Ovary (tissue), 9 donors: ENCODE measurements around the gene IFNB1. TPM values are rescaled to one million over a fixed set of nuclear protein-coding genes. Genes with fewer than 3 reads are reported as not detected.

Experiments used
- DNase-seq, 5 donors: peaks; one replicate each; pipeline ENCODE4 v3.0.0-alpha.2; 2019 to 2020
- H3K27ac ChIP-seq, 2 donors: fragments of 200-600 bp; one replicate each; pipeline versions ENCODE4 v1.5.1 to v1.8.0; 2019 to 2022
- H3K27me3 ChIP-seq: fragments of 200-600 bp; one replicate; pipeline ENCODE4 v1.8.0; 2022
- H3K36me3 ChIP-seq: fragments of 200-600 bp; sonication (generic); one replicate; pipeline ENCODE4 v1.5.1; 2019
- H3K4me1 ChIP-seq: one replicate; pipeline ENCODE4 v1.8.1; 2013; ENCODE audit warnings: mild to moderate bottlenecking, moderate library complexity; ENCODE audit not compliant: insufficient read depth
- H3K4me3 ChIP-seq: fragments of 200-600 bp; sonication (generic); one replicate; pipeline ENCODE4 v1.5.1; 2017
- H3K9me3 ChIP-seq, 2 donors: fragments of 200-600 bp in 1 of 2; sonication (generic) in 1 of 2; one replicate each; pipeline versions ENCODE4 v1.5.1 to v1.8.1; 2013 to 2019; ENCODE audit warnings: mild to moderate bottlenecking in 1 of 2, moderate library complexity in 1 of 2
- CTCF ChIP-seq, 3 donors: fragments of 450-650 bp in 2 of 3; fragments of 200-600 bp in 1 of 3; IDR thresholded peaks; one replicate each; pipeline versions ENCODE4 v1.5.1 to v1.8.0; 2016 to 2022; ENCODE audit warnings: antibody characterized with exemption in 3 of 3, mild to moderate bottlenecking in 1 of 3
- EP300 ChIP-seq: sonication (generic); formaldehyde crosslinking; IDR thresholded peaks from one replicate; pipeline ENCODE4 v1.6.1; 2017; ENCODE audit warnings: antibody characterized with exemption
- POLR2A ChIP-seq: fragments of 450-650 bp; IDR thresholded peaks from one replicate; pipeline ENCODE4 v1.6.1; 2017; ENCODE audit warnings: antibody characterized with exemption, mild to moderate bottlenecking, moderate library complexity
- WGBS, 3 donors: extraction: QIAGEN DNeasy Blood & Tissue Kit in 1 of 3; methylation state at CpG; one replicate each; pipeline versions ENCODE4 v1.1.5 to v1.1.7; 2013 to 2017; 5-methylcytosine and 5-hydroxymethylcytosine counted together
- intact Hi-C, 4 donors: fragments of 100-400 bp; cut with DNase I; formaldehyde crosslinking; loops; one replicate each; pipeline versions ENCODE4 v1.11.0 to v1.15.1; 2022 to 2023
- polyA plus RNA-seq, 2 donors: library from polyadenylated mRNA; stranded (reverse); fragments of 200-250 nt in 1 of 2; fragments of 350-450 nt in 1 of 2; fragmentation: Illumina TruSeq in 1 of 2; extraction: RNeasy Lipid Tissue Mini Kit (QIAGEN cat#74804) in 1 of 2; gene quantifications; one replicate each; pipeline ENCODE4 v1.2.3, GENCODE V29; 2013 to 2014
- total RNA-seq, 7 donors: library from RNA; depleted of rRNA in 2 of 7; stranded (reverse); fragments of >200 nt in 2 of 7; fragmentation: NEBNext Ultra II Directional in 3 of 7; extraction: Animal tissue kit (Norgen Biotek cat#: 25700) in 3 of 7; gene quantifications; one replicate each; pipeline versions ENCODE4 v1.1.0 to v1.2.4, GENCODE V29; 2016 to 2023
- donor health status: DM: no; HTN: no; CAD: no; lungs with moderate emphysema.
- donor health status: DM: no; HTN: no; CAD: no.
- donor health status: Bipolar disorder and iron deficiency.
- donor health status: DM: yes; HTN: yes; CAD: no.
- donor health status: DM: no; HTN: no; CAD: no.
- donor health status: DM: yes; HTN: yes; CAD: no.

IFNB1 gene
- total and polyA plus RNA-seq, 9 donors: not detected

GRCh38 chr9:21070171-21070571, 7.6 kb downstream of the IFNB1 start:
- Histone ChIP-seq H3K36me3 (no peaks in the 10 kb centered on the region), H3K4me1 (no peaks in the 10 kb centered on the region), H3K27me3 (no peaks in the 10 kb centered on the region), H3K9me3 (no peaks in the 10 kb centered on the region), H3K4me3 (no peak overlapping the region), H3K27ac (no peak overlapping the region)
- TF ChIP-seq CTCF (IDR thresholded peaks at IDR 0.05) (peak in 1 of 3 donors; percentile 17), EP300 (no peak)
- peak; percentile 31 to 49 (median 41) for DNase-seq
- 0 to 2% (median 1%) methylated on average over 4 of the region's 4 CpGs for WGBS, 3 donors
- intact Hi-C loops: no loop called here

GRCh38 chr9:21060919-21061561, 16.7 kb downstream of the IFNB1 start:
- DNase-seq: no peak
- H3K27me3 ChIP-seq: no peaks in the 10 kb centered on the region
- no peak overlapping the region for H3K27ac ChIP-seq
- H3K4me1 ChIP-seq: no peaks in the 10 kb centered on the region
- no peaks in the 10 kb centered on the region for H3K9me3 ChIP-seq
- intact Hi-C loops: no loop called here
- 44 to 65% (median 62%) methylated on average over 2 of the region's 2 CpGs for WGBS, 3 donors
- no peak overlapping the region for H3K4me3 ChIP-seq
- TF ChIP-seq CTCF (IDR thresholded peaks at IDR 0.05) (no peak), POLR2A (no peak), EP300 (no peak)
- H3K36me3 ChIP-seq: no peaks in the 10 kb centered on the region

- TF ChIP-seq EP300 (no peak), CTCF (IDR thresholded peaks at IDR 0.05) (no peak), POLR2A (no peak)
- no peaks in the 10 kb centered on the region for H3K36me3 ChIP-seq
- no peak overlapping the region for H3K4me3 ChIP-seq
- no peak overlapping the region for H3K27ac ChIP-seq
- no peaks in the 10 kb centered on the region for H3K27me3 ChIP-seq
- intact Hi-C loops: no loop called here
- no peaks in the 10 kb centered on the region for H3K4me1 ChIP-seq
- WGBS, 3 donors: 62 to 72% (median 66%) methylated on average over 1 of the region's 1 CpG
- no peak for DNase-seq
- H3K9me3 ChIP-seq: no peaks in the 10 kb centered on the region
Measured at GRCh38 chr9:21056931-21057330, 20.8 kb downstream of the IFNB1 start.

GRCh38 chr9:21053851-21054250, 23.9 kb downstream of the IFNB1 start:
- Histone ChIP-seq H3K36me3 (no peaks in the 10 kb centered on the region), H3K27ac (no peak overlapping the region), H3K4me3 (no peak overlapping the region), H3K9me3 (no peaks in the 10 kb centered on the region), H3K27me3 (no peaks in the 10 kb centered on the region), H3K4me1 (no peaks in the 10 kb centered on the region)
- 45 to 49% (median 46%) methylated on average over 2 of the region's 2 CpGs for WGBS, 3 donors
- DNase-seq: no peak
- intact Hi-C loops: no loop called here
- TF ChIP-seq EP300: no peak
- no peak for TF ChIP-seq CTCF (IDR thresholded peaks at IDR 0.05)
- no peak for TF ChIP-seq POLR2A
